ENCODE results near the gene GNG7.
A peak's percentile ranks its signal among the peaks of the same experiment; 100 is the strongest.
"Not testable (repeated sequence)": the region's sequence is repeated elsewhere in the genome, so short reads cannot be mapped to it uniquely, and the experiment has no call there.

Gene GNG7

GRCh38 chr19:2641332-2641698, 61.2 kb downstream of the GNG7 start:
- no peak for DNase-seq (ENCODE audit: low read depth)

GRCh38 chr19:2640563-2641331, 61.7 kb downstream of the GNG7 start:
- DNase-seq (ENCODE audit: low read depth) = no peak

GRCh38 chr19:2639999-2640398, 62.5 kb downstream of the GNG7 start:
- no peak for DNase-seq (ENCODE audit: low read depth)

DNA sequence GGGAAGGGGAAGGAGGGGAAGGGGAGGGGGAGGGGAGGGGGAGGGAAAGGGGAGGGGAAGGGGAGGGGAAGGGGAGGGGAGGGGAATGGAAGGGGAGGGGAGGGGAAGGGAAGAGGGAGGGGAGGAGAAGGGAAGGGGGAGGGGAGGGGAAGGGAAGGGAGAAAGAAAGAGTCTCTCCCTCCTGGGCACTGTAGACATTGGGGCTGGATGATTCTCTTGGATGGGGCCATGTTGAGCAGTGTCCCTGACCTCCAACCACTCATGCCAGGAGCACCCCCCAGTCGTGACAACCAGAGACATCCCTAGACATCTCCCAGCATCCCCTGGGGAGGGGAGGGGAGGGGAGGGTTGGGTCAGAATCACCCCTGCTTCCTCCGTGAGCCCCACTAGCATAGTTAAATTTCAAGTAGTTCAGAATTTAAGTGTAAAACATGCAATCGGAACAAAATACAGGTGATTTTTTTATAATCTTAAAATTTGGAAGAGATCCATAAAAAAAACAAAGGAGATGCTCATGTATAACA, 64.0 kb downstream of the GNG7 start:
- no peak for DNase-seq (ENCODE audit: low read depth)

GRCh38 chr19:2636897-2637683, 65.4 kb downstream of the GNG7 start:
- peak; percentile 48 for DNase-seq (ENCODE audit: low read depth)

GRCh38 chr19:2636141-2636896, 66.2 kb downstream of the GNG7 start:
- no peak for DNase-seq (ENCODE audit: low read depth)

DNA sequence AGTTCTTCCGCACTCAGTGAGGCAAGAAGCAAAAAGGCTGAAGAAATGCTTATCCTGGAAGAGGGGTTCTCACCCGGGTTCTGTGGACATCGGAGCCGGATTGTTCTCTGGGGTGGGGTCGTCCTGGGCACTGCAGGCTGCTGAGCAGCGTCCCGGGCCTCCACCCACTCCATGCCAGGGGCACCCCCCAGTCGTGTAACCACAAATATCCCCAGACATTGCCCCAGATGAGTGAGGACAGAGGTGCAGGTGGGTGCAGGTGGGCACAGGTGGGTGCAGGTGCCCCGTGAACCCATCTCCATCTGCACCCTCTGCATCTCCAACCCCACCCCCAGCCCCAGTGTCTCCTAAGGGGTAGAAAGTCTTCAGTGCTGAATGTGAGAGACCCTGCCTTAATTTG, 67.5 kb downstream of the GNG7 start:
- DNase-seq (ENCODE audit: low read depth) = no peak

DNA sequence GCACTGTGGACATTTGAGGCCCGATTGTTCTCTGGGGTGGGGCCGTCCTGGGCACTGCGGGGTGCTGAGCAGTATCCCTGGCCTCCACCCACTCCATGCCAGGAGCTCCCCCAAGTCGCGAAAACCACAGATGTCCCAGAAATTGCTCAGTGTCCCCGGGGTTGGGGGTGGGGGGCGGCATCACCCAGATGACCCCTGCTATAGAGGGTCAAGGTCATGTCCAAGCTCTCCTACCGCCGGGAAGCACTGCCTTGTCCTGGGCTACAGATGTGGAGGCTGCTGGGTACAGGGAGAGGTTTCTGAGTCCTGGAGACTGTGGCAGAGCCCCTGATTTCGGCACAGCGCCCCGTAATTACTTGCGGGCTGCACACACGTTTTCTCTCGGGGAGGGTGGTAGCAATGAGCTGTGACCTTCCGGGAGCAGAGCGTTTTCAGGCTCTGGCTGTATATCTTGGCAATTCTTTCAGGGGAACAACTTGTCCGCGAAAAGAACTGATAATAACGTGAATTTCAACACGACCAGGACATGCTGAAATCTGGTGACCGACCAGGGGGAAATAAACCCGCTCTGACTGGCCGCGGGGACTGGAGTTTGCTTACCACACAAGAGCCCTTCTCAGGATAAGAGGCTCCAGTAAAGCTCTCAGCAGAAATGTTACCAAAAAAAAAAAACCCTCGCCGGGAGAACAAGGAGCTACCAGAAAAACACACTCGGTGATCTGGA, 68.1 kb downstream of the GNG7 start:
- no peak for DNase-seq (ENCODE audit: low read depth)

DNA sequence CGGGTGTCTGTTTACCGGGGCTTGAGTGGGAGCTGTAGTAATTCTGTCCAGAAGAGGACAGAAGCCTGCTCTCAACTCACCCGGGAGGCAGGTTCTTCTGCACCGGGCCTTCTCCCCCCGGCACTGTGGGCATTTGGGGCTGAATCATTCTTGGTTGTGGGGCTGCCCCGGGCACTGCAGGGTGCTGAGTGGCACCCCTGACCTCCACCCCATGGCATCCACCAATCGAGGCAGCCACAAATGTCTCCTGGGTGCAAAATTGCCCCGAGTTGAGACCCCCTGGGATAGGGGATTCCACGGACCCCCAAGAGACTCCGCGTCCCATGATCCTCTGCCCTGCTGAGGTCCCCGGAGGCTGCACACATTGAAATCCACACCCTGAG, 68.8 kb downstream of the GNG7 start:
- no peak for DNase-seq (ENCODE audit: low read depth)

GRCh38 chr19:2631213-2631821, 71.2 kb downstream of the GNG7 start:
- no peak for DNase-seq (ENCODE audit: low read depth)

- no peak for DNase-seq (ENCODE audit: low read depth)
Measured at GRCh38 chr19:2630352-2631001, 72.0 kb downstream of the GNG7 start.

DNA sequence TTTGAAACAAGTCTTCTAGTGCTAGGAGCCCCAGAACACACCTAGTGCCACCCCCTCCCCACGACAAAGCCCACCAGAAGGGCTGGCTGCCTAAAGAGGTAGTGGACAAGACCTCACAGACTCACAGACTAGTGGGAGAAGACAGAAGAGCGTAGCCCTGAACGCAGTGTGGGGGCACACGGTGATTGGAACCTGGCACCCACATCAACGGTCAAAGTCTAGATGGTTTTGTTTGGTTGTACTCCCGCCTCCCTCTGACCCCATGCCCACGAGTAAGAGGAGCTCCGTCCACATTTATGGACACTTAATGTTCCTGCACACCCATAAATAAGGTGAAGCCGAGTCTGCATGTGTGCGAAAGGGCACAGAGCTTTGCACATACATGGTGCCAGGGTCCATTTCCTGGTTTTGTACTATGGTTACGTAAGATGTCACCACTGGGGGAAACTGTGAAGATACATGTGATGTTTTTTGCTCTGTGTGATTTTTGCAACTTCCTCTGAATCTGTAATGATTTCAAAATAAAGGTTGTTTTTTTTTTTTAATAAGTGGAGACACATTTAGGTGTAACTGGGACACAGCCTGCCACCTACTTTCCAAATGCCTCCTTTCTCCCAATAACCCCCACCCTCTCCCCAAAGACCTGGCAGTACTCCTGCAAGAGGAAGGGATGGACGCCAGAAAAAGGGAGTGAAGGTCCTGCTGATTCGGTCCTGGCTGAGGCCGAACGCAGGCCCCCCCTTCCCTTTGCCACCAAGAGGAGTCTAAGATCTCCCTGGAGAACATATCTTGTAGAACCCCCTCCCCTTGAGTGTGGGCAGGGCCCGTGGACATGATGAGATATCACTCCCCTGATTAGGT, 72.8 kb downstream of the GNG7 start:
- no peak for DNase-seq (ENCODE audit: low read depth)

- no peak for DNase-seq (ENCODE audit: low read depth)
Measured at GRCh38 chr19:2628597-2628996, 73.9 kb downstream of the GNG7 start.

DNA sequence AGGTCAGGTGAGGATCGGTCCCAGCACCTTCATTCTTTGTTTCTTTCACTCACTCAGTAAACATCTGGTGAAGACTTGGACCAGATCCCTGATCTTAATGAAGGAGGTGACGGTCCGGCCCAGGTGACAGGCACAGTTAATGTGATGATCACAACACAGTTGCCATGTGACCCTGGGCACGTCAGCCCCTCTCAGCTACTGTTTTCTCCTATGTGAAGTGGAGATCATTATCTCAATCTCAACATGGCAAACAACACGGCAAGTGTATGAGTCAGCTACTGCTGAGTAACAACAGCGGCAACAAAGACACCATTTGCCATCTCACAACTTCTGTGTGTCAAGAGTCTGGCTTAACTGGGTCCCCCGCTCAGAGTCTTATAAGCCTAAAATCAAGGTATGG, 74.6 kb downstream of the GNG7 start:
- no peak for DNase-seq (ENCODE audit: low read depth)

DNA sequence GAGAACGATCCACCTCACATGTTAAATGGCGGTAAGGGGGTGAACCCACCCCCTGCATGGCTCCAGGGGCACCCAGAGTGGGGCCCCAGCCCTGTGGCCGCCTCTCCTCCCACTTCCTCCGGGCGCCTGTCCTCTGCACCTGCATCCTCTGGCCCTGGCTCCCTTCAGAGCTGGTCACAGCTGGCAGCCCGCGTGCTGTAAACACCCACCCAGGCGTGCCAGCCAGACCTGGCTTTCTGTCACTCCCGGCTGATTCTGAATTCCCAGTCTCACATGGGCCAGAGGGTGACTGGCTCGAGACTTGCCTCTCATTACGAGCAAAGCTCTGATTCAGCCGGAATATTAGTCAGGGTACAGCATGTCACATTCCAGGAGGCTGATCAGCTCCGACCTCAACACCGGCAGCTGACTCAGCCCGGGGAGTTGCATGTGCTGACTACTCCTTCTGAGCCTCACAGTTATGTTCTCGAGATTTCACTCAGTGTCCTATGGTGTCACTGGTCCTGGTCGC, 75.1 kb downstream of the GNG7 start:
- DNase-seq (ENCODE audit: low read depth) = no peak

DNA sequence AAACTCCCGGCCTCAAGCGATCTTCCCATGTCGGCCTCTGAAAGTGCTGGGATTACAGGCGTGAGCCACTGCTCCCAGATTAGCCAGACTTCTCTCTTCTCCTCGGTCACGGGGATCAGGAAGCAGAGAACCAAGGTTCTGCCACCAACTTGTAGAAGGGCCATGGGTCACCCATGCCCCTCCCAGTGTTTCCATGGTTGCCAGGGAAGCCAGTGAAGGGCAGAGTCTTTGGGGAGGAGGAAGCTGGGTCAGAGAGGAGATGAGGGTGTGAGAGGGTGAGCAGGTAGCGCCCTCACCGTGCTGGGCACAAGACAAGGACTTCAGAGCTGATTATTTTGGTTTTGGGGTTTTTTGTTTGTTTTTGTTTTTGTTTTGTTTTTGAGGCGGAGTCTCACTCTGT, 77.1 kb downstream of the GNG7 start:
- DNase-seq (ENCODE audit: low read depth) = no peak

DNA sequence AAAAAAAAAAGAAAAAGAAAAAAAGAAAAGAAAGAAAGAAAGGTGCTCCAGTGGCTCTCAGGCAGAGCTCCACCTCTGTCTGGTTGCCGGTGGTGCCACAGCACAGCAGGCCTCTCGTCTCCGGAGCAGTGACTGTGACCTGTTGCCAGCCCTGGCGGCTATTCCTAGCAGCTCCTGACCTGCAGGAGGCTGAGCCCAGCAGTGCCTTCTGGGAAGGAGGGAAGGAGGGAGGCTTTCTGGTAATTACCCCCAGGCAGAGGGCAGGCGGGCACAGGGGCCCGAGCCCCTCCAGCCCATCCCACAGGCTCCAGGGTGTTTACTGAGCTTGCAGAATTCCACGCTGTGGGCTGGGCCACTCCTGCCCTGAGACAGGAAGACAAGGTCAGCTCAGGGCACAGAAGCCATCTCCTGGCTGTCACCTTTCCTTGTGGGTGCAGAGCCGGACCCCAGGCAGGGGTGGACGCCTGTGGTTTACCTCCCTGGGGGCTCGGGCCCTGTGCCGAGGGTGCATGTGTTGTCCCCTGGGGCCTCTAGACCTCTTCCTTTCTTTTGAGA, 77.9 kb downstream of the GNG7 start:
- DNase-seq (ENCODE audit: low read depth) = no peak

- DNase-seq (ENCODE audit: low read depth) = no peak
Measured at GRCh38 chr19:2623798-2624197, 78.7 kb downstream of the GNG7 start.

DNA sequence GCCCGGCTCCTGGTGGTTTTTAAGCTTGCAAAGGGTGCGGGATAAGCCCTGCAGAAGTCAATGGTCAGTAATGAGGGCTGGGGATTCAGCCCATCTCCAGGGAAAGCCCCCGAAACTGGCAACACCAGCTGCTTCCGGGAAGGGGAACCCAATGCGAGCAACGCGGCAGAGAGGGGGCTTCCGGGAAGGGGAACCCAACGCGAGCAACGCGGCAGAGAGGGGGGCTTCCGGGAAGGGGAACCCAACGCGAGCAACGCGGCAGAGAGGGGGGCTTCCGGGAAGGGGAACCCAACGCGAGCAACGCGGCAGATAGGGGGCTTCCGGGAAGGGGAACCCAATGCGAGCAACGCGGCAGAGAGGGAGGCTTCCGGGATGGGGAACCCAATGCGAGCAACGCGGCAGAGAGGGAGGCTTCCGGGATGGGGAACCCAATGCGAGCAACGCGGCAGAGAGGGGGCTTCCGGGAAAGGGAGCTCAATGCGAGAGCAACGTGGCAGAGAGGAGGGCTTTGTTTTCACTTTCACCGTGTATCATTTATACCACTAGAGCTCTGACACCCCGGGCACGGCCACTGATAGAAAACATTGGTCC, 80.0 kb downstream of the GNG7 start:
- not testable (repeated sequence) for DNase-seq (ENCODE audit: low read depth)

All from stimulated activated CD8-positive, alpha-beta memory T cell treated with anti-CD3 and anti-CD28 coated beads, Interleukin-15, amount 100 ng/mL, for 1 hour (primary cell).